ENCODE data around the gene SORBS1.

- TF ChIP-seq SPI1 (IDR thresholded peaks at IDR 0.05; ENCODE audit: borderline replicate concordance, low read depth) (no peak), CTCF (IDR thresholded peaks at IDR 0.05; ENCODE audit: insufficient read depth, low read length) (no peak), POLR2AphosphoS5 (IDR thresholded peaks at IDR 0.05; ENCODE audit: low read depth) (no peak), REST (IDR thresholded peaks at IDR 0.05; ENCODE audit: insufficient replicate concordance, low read depth) (no peak)
These were observed 3.1 kb upstream of the SORBS1 start for GRCh38 chr10:95564291-95564690.
